Mesodermal cell (in vitro differentiated cells): ENCODE results near the gene SLC1A5.
"Not testable (repeated sequence)": the region's sequence is repeated elsewhere in the genome, so short reads cannot be mapped to it uniquely, and the experiment has no call there.

ENCODE experiments used
- H3K27ac ChIP-seq: 2 replicates; pipeline ENCODE4 v1.7.0; 2013; ENCODE audit warnings: mild to moderate bottlenecking, low read depth, low read length, moderate library complexity; ENCODE audit not compliant: severe bottlenecking
- H3K36me3 ChIP-seq: 2 replicates; pipeline ENCODE4 v1.7.1; 2013; ENCODE audit warnings: mild to moderate bottlenecking, low read length, moderate library complexity; ENCODE audit not compliant: control insufficient read depth, insufficient read depth
- H3K4me1 ChIP-seq: one replicate; pipeline ENCODE4 v1.7.1; 2013; ENCODE audit warnings: mild to moderate bottlenecking, low read length; ENCODE audit not compliant: insufficient read depth, control insufficient read depth, poor library complexity, severe bottlenecking
- H3K4me3 ChIP-seq: 2 replicates; pipeline ENCODE4 v1.7.0; 2013; ENCODE audit warnings: low read length, control low read depth, mild to moderate bottlenecking; ENCODE audit not compliant: insufficient read depth, poor library complexity, severe bottlenecking; ENCODE audit errors: extremely low read depth
- H3K9me3 ChIP-seq: 2 replicates; pipeline ENCODE4 v1.7.1; 2013; ENCODE audit warnings: mild to moderate bottlenecking, low read length, moderate library complexity; ENCODE audit not compliant: control insufficient read depth
- WGBS, 2 experiments: methylation state at CpG; one replicate each; pipeline ENCODE4 v1.1.5; 2013; ENCODE audit warnings: missing lambda C conversion rate in 2 of 2; ENCODE audit not compliant: insufficient coverage in 2 of 2; 5-methylcytosine and 5-hydroxymethylcytosine counted together

Gene SLC1A5

GRCh38 chr19:46766569-46767317 is 21.7 kb downstream of the SLC1A5 start:
- H3K4me1 ChIP-seq = peaks cover 4% of the 10 kb centered on the region
- H3K36me3 ChIP-seq = no peaks in the 10 kb centered on the region
- no peak overlapping the region for H3K4me3 ChIP-seq
- WGBS, 2 experiments = 61 to 63% methylated on average over 14 to 17 of the region's 18 CpGs
- H3K9me3 ChIP-seq = no peaks in the 10 kb centered on the region
- H3K27ac ChIP-seq = no peak overlapping the region

GRCh38 chr19:46764817-46765291 is 23.5 kb downstream of the SLC1A5 start:
- Histone ChIP-seq H3K27ac (no peak overlapping the region), H3K36me3 (no peaks in the 10 kb centered on the region), H3K9me3 (no peaks in the 10 kb centered on the region), H3K4me1 (peaks cover 4% of the 10 kb centered on the region), H3K4me3 (no peak overlapping the region)
- WGBS, 2 experiments = 90 to 92% methylated on average over 10 of the region's 11 CpGs

- no peaks in the 10 kb centered on the region for H3K9me3 ChIP-seq
- H3K4me3 ChIP-seq = no peak overlapping the region
- peaks cover 8% of the 10 kb centered on the region for H3K36me3 ChIP-seq
- WGBS, 2 experiments = 95 to 100% methylated on average over 2 to 4 of the region's 6 CpGs
- H3K4me1 ChIP-seq = no peaks in the 10 kb centered on the region
- no peak overlapping the region for H3K27ac ChIP-seq
These were observed 26.0 kb downstream of the SLC1A5 start for GRCh38 chr19:46762245-46762890.

GRCh38 chr19:46761418-46761831 is 27.0 kb downstream of the SLC1A5 start:
- H3K4me3 ChIP-seq = no peak overlapping the region
- no peaks in the 10 kb centered on the region for H3K9me3 ChIP-seq
- H3K36me3 ChIP-seq = peaks cover 8% of the 10 kb centered on the region
- no peaks in the 10 kb centered on the region for H3K4me1 ChIP-seq
- H3K27ac ChIP-seq = no peak overlapping the region
- WGBS, 2 experiments = 100% methylated on average over 3 of the region's 5 CpGs

GRCh38 chr19:46760897-46761296 is 27.5 kb downstream of the SLC1A5 start:
- H3K27ac ChIP-seq, H3K4me3 ChIP-seq, H3K36me3 ChIP-seq, H3K9me3 ChIP-seq, H3K4me1 ChIP-seq: not testable (repeated sequence)
- 100% methylated on average over 2 of the region's 4 CpGs; no CpG with 5 or more reads in 1 of the 2 experiments for WGBS, 2 experiments

GRCh38 chr19:46760363-46760762 is 28.0 kb downstream of the SLC1A5 start:
- H3K27ac ChIP-seq = no peak overlapping the region

GRCh38 chr19:46759817-46760333 is 28.5 kb downstream of the SLC1A5 start:
- 81 to 88% methylated on average over 5 to 6 of the region's 7 CpGs for WGBS, 2 experiments

More at GRCh38 chr19:46760363-46760762, 28.0 kb downstream of the SLC1A5 start:
- H3K36me3 ChIP-seq = peaks cover 9% of the 10 kb centered on the region
- 82 to 93% methylated on average over 4 to 5 of the region's 5 CpGs for WGBS, 2 experiments
- H3K4me3 ChIP-seq = no peak overlapping the region
- H3K9me3 ChIP-seq = no peaks in the 10 kb centered on the region
- H3K4me1 ChIP-seq = no peaks in the 10 kb centered on the region

GRCh38 chr19:46759206-46759605 is 29.2 kb downstream of the SLC1A5 start:
- no peaks in the 10 kb centered on the region for H3K4me1 ChIP-seq
- H3K9me3 ChIP-seq = no peaks in the 10 kb centered on the region
- no peak overlapping the region for H3K27ac ChIP-seq
- H3K36me3 ChIP-seq = peaks cover 13% of the 10 kb centered on the region
- 89 to 97% methylated on average over 5 to 6 of the region's 6 CpGs for WGBS, 2 experiments
- H3K4me3 ChIP-seq = no peak overlapping the region

More at GRCh38 chr19:46759817-46760333, 28.5 kb downstream of the SLC1A5 start:
- Histone ChIP-seq H3K27ac (no peak overlapping the region), H3K9me3 (no peaks in the 10 kb centered on the region), H3K4me3 (no peak overlapping the region), H3K4me1 (no peaks in the 10 kb centered on the region), H3K36me3 (peaks cover 13% of the 10 kb centered on the region)

- H3K27ac ChIP-seq = no peak overlapping the region
- no peak overlapping the region for H3K4me3 ChIP-seq
- no peaks in the 10 kb centered on the region for H3K4me1 ChIP-seq
- peaks cover 23% of the 10 kb centered on the region for H3K36me3 ChIP-seq
- 95% methylated on average over 30 of the region's 30 CpGs for WGBS, 2 experiments
- no peaks in the 10 kb centered on the region for H3K9me3 ChIP-seq
These were observed 31.9 kb downstream of the SLC1A5 start for GRCh38 chr19:46756544-46756888.

- no peak overlapping the region for H3K27ac ChIP-seq
- H3K36me3 ChIP-seq = peaks cover 25% of the 10 kb centered on the region
- 96 to 98% methylated on average over 75 to 86 of the region's 86 CpGs for WGBS, 2 experiments
- no peaks in the 10 kb centered on the region for H3K9me3 ChIP-seq
- no peaks in the 10 kb centered on the region for H3K4me1 ChIP-seq
- no peak overlapping the region for H3K4me3 ChIP-seq
These were observed 32.4 kb downstream of the SLC1A5 start for GRCh38 chr19:46755853-46756543.
